Measurements from ENCODE around the gene ARHGAP24. TPM values are rescaled to one million over a fixed set of nuclear protein-coding genes. Genes with fewer than 3 reads are reported as not detected.
A peak's percentile ranks its signal among the peaks of the same experiment; 100 is the strongest.

The ARHGAP24 gene
- total RNA-seq, 3 donors from 2014 or later, result 5.2 to 11.6 (median 6.7) TPM

DNA sequence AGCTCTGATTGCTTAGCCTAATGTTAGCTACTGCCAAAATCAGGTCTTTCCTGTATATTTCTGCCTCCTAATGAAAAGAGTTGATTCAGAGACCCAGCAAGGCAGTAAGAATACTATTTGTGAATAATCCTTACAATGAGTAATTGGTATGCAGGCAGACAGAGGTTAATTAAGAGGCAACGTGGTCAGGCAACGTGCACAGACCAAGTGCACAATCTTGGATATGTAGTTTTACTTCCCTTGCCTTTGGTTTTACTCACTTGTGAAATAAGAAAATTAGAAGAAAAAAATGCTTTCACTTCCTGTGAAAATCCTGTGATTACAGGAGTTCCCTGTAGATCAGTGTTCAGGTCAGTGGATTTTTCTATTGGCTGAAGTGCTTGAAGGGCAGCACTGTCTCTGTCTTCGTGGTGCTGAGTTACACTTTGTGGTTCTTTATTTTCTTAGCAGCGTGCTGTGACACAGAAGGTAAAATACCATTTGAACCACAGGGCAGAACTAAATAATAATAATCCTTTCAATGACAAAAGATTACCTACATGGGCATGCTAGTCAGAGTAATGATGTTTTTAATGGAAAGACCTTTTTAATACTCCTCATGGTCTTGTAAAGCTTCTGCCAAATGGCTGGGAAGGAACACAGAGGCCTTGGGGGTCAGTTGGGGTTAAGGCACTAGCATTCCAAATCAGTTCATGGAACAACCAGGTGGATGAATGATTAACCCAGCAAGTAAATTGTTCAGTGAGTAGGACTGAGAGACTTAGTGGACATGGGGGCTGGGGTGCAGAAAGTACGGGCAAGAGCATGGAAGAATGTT, 454.0 kb downstream of the ARHGAP24 start:
- TF ChIP-seq, protein P1, sequence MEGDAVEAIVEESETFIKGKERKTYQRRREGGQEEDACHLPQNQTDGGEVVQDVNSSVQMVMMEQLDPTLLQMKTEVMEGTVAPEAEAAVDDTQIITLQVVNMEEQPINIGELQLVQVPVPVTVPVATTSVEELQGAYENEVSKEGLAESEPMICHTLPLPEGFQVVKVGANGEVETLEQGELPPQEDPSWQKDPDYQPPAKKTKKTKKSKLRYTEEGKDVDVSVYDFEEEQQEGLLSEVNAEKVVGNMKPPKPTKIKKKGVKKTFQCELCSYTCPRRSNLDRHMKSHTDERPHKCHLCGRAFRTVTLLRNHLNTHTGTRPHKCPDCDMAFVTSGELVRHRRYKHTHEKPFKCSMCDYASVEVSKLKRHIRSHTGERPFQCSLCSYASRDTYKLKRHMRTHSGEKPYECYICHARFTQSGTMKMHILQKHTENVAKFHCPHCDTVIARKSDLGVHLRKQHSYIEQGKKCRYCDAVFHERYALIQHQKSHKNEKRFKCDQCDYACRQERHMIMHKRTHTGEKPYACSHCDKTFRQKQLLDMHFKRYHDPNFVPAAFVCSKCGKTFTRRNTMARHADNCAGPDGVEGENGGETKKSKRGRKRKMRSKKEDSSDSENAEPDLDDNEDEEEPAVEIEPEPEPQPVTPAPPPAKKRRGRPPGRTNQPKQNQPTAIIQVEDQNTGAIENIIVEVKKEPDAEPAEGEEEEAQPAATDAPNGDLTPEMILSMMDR (IDR thresholded peaks at IDR 0.05), result no peak
- no peaks in the 10 kb centered on the region for H3K36me3 ChIP-seq (ENCODE audit: low read depth)
- ATAC-seq, result peak; percentile 88
- H3K4me3 ChIP-seq, result no peak overlapping the region
- intact Hi-C loops (cut with DNase I, micrococcal nuclease), result no loop called here
- H3K9me3 ChIP-seq, result no peaks in the 10 kb centered on the region
- DNase-seq, result peak in 1 of 3 donors; percentile 37
- H3K4me1 ChIP-seq (ENCODE audit: low read depth), result peaks cover 4% of the 10 kb centered on the region

DNA sequence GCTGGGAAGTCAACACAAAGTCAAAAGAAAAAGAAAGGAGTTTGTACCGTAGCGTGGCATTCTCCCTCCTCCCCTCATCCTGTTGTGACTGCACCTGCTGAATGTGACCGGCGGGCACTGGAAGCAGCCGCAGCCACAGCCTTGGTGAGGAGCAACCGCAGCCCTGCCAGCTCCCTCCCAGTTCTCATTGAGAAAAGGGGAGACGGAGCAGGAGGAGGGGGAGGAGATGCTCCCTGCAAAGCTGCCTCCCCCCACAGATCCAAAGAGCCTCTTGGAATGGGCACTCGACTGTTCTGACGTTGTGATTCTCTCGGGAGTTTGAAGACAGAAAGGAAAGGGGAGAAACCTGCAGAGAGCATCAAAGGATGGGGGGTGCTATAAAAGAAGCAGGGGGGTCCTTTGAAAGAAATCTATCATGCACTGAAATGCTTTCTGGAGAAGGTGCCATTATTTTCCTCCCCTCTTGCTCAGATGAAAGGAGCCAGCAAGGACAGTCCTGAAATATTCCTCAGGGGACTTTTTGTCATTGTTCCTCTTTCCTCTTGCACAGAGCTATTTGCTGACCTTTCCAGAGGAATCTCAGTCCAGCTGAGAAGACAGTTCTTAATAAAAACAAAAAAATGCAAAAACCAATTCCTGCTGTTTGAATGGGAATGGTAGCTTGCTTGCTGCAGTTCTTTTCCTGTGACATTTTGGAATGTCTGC, 455.2 kb downstream of the ARHGAP24 start:
- DNase-seq (peak; percentile 58 to 70 (median 67)), ATAC-seq (peak; percentile 88)
- intact Hi-C loops (cut with DNase I, micrococcal nuclease), result no loop called here
- H3K4me1 ChIP-seq (ENCODE audit: low read depth), result peaks cover 4% of the 10 kb centered on the region
- H3K4me3 ChIP-seq, result no peak overlapping the region
- H3K9me3 ChIP-seq, result no peaks in the 10 kb centered on the region
- TF ChIP-seq, protein P1 (IDR thresholded peaks at IDR 0.05), result no peak
- H3K36me3 ChIP-seq (ENCODE audit: low read depth), result no peaks in the 10 kb centered on the region

DNA sequence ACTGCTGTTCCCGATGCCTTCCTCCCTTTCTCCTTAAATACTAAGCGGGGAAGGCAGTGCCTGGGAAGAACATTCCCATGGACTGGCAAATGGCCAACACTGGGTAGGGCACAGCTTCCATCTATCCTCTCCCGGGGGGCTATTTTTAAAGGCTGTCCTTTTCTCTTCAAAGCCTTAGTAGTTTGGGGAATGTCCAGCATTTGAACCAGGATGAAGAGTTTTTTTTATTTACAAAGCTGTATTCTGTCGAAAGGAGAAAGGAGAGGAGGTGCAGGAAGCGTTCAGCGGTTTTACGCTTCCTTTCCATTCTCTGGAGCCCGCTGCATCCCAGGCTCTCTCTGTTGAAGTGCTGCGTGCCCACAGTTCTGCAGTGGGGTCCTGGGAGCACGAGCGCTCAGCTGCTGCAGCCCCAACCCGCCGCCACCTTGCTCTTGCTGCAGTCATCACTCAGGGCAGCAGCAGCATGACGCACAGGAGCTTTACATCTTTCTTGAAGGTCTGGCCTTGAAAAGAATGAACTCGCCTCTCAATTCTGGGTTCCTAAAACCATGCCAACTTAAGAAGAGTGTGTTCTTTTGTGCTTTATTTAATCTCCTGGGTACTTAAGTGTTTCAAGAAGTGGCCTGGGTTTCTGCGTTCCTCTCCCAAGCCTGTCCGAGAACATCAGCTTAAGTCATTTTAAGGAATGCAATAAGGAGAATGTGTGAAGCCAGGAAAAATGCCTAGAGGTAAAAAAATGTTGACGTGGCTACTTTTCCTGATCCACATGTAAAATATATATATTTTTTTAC, 457.7 kb downstream of the ARHGAP24 start:
- Histone ChIP-seq H3K9me3 (no peaks in the 10 kb centered on the region), H3K36me3 (ENCODE audit: low read depth) (no peaks in the 10 kb centered on the region), H3K4me3 (no peak overlapping the region), H3K4me1 (ENCODE audit: low read depth) (peaks cover 4% of the 10 kb centered on the region)
- ATAC-seq (no peak), DNase-seq (no peak)
- TF ChIP-seq, protein P1 (IDR thresholded peaks at IDR 0.05), result no peak
- intact Hi-C loops (cut with DNase I, micrococcal nuclease), result no loop called here

DNA sequence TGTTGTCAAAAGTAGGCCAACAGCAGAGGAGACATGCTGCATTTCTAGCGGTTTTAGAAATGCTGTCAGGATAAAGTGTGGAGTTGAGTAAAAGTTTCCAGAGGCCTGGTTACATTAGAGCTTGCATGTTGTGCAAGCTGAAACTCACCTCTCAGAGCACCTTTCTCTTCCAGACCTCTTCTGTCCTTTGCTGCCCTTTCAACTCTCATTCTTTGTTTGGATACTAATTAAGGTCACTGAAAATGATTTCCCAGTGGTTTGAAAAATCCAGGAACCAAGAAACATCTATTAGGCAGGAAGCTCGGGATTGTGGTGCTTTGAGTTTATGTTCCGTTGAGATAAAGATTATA, 458.3 kb downstream of the ARHGAP24 start:
- Histone ChIP-seq H3K4me3 (no peak overlapping the region), H3K4me1 (ENCODE audit: low read depth) (peaks cover 4% of the 10 kb centered on the region), H3K9me3 (no peaks in the 10 kb centered on the region), H3K36me3 (ENCODE audit: low read depth) (no peaks in the 10 kb centered on the region)
- TF ChIP-seq, protein P1 (IDR thresholded peaks at IDR 0.05), result no peak
- no peak for ATAC-seq
- DNase-seq, result no peak
- intact Hi-C loops (cut with DNase I, micrococcal nuclease), result no loop called here

DNA sequence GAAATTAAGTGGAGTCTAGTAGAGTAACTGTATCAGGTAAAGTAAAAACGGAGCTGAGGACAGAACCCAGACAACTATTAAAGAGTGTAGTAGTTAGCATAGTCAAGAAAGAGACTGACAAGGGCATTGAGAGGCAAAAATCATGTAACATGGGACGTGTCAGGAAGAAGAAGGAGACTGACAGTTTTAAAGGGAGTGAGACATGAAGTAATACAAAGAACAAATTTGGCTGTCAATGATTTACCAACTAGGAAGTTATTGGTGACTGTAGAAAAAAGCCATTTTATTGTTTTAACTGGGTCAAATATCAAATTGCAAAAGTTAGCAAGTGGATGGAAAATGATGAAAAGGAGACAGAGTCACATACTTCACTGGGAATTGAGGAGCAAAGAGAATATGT, 462.6 kb downstream of the ARHGAP24 start:
- no peak overlapping the region for H3K4me3 ChIP-seq
- no peaks in the 10 kb centered on the region for H3K36me3 ChIP-seq (ENCODE audit: low read depth)
- ATAC-seq (peak; percentile 87), DNase-seq (no peak)
- intact Hi-C loops (cut with DNase I, micrococcal nuclease), result no loop called here
- no peaks in the 10 kb centered on the region for H3K9me3 ChIP-seq
- TF ChIP-seq, protein P1 (IDR thresholded peaks at IDR 0.05), result no peak
- H3K4me1 ChIP-seq (ENCODE audit: low read depth), result no peaks in the 10 kb centered on the region
